Spleen (tissue), 7 donors: Measurements from ENCODE around the gene SAFB.

ENCODE experiments used
- POLR2A ChIP-seq, 3 donors: fragments of 450-650 bp; IDR thresholded peaks; one replicate each; pipeline ENCODE4 v1.5.1; 2017; ENCODE audit warnings: antibody characterized with exemption in 3 of 3, mild to moderate bottlenecking in 1 of 3
- POLR2AphosphoS5 ChIP-seq, 3 donors: sonication (generic); formaldehyde crosslinking; IDR thresholded peaks; one replicate each; pipeline ENCODE4 v1.5.1; 2017; ENCODE audit warnings: antibody characterized with exemption in 3 of 3
- TF ChIP-seq, protein P1 (sequence below), 11 experiments: fragments of 200-600 bp in 7 of 11; fragments of 450-650 bp in 4 of 11; sonication (generic) in 4 of 11; IDR thresholded peaks in 8 of 11; conservative IDR thresholded peaks in 3 of 11; 1 replicate in 7 of 11; 2 replicates in 4 of 11; pipeline versions ENCODE4 v1.4.0 to v1.8.0; 2016 to 2021; ENCODE audit warnings: antibody characterized with exemption in 11 of 11, inconsistent platforms in 4 of 11, mild to moderate bottlenecking in 1 of 11
- donor health status: DM: no; HTN: no; CAD: no; lungs with moderate emphysema.
- donor health status: DM: no; HTN: no; CAD: no.
- donor health status: DM: no; HTN: no; CAD: no.

DNA sequence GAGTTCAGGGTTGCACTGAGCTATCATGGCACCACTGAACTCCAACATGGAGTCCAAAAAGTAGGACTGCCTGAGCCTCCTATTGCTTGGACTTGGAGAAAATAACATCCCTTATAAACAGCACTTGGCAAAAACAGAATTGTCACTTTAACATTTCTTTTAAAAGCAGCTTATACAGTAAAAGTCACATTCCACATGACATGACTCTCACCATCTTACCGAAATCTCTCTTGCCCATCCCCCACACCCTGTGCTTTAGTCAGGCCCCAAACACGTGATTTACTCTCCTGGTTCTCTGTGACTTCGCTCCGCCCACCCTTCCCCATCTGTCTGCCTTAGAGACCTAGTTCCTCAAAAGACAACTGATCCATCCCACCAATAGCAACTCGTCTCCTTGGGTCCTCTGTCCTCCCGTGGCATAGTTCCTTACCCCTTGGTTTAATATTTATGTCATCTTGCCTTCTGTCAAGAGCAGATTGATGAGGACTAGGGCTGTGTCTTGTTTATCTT, 4.6 kb downstream of the SAFB start:
- TF ChIP-seq, protein P1, sequence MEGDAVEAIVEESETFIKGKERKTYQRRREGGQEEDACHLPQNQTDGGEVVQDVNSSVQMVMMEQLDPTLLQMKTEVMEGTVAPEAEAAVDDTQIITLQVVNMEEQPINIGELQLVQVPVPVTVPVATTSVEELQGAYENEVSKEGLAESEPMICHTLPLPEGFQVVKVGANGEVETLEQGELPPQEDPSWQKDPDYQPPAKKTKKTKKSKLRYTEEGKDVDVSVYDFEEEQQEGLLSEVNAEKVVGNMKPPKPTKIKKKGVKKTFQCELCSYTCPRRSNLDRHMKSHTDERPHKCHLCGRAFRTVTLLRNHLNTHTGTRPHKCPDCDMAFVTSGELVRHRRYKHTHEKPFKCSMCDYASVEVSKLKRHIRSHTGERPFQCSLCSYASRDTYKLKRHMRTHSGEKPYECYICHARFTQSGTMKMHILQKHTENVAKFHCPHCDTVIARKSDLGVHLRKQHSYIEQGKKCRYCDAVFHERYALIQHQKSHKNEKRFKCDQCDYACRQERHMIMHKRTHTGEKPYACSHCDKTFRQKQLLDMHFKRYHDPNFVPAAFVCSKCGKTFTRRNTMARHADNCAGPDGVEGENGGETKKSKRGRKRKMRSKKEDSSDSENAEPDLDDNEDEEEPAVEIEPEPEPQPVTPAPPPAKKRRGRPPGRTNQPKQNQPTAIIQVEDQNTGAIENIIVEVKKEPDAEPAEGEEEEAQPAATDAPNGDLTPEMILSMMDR (IDR thresholded peaks at IDR 0.05 in 8 of 11, conservative IDR thresholded peaks at IDR 0.05 in 3 of 11) = no peak
- TF ChIP-seq POLR2A (IDR thresholded peaks at IDR 0.05) (no peak), POLR2AphosphoS5 (IDR thresholded peaks at IDR 0.05) (peak in 1 of 3 donors; percentile 25)
